RPMI7951 (cell line): Measurements from ENCODE around the gene LAMA5. TPM values are rescaled to one million over a fixed set of nuclear protein-coding genes. Genes with fewer than 3 reads are reported as not detected.

Experiments used
- DNase-seq: peaks from one replicate; pipeline ENCODE4 v3.0.0-alpha.2; 2012; ENCODE audit warnings: low read depth
- total RNA-seq: library from RNA; depleted of rRNA; stranded (reverse); fragments of >200 nt; shearing (Covaris generic); gene quantifications from 2 replicates; pipeline ENCODE4 v1.2.3, GENCODE V29; 2014

Gene LAMA5
- total RNA-seq, 1 experiment from 2014 or later: 36.6 TPM

- DNase-seq: no peak
Measured at GRCh38 chr20:62404112-62404665, 37.1 kb upstream of the LAMA5 start.

DNA sequence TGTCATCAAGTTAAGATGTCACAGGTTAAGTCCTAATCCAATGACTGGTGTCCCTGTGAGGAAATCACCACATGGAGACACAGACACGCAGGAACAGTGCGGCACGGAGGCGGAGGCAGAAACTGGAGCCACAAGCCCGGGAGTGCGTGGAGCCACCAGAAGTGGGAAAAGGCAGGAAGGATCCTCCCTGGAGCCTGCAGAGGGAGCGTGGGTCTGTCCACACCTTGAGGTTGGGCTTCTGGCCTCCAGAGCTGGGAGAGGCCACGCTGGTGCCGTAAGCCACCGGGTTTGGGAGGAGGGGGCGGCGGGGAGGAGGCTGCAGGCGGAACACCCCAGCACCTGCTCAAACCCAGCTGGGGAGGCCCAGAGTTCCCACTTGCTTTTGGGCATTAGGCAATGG, 36.2 kb upstream of the LAMA5 start:
- no peak for DNase-seq

DNA sequence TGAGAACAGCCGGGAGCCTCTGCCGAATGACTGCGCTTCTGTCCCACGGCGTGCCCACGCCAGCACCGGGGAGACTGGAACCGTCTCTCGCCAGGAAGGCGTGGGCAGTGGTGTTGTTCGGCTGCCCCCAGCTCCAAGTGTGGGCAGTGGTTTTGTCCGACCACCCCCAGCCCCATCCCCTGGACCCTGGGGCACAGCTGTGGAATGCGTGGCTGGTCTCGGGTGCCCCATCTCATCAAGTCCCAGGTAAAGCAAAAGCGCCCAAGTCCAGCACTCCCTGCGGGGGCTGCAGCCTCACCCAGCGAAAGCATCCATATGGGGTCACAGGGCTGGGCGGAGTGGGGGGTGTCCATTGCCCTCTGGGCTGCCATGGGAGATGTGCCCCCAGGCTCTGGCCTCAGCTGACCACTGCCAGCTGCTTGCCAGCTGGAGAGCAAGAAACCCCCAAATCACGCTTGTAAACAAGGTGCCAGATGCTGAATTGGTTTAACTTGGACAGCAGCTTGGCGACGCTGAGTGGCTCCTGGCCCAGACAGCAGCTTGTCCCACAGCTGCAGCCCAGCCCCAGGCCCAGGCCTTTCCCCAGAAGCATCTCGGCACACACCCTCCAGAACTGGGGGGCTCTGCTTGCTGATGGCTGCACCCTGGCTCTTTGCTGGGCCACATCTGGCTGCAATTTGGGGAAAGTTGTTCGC, 35.5 kb upstream of the LAMA5 start:
- DNase-seq: no peak

DNA sequence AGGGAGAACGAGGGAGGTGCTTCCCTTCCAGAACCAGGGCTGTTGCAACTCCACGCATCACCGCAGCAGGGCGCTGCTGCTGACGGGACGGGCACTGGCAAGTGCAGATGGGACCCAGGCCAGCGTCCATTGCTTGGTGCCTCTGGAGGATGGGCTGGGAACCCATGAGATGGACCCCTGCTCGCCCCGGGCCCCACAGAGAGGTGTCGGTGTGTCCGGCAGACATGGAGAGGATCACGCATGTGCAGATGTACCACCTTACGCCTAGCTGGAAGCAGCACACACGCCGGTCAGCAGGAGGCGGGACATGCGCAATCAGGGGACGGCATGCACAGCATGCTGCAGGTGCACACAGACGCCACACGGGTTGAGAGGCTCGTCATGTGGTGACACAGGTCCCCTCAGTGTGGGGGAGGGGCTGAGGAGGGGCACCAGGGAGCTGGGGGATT, 34.2 kb upstream of the LAMA5 start:
- no peak for DNase-seq

DNA sequence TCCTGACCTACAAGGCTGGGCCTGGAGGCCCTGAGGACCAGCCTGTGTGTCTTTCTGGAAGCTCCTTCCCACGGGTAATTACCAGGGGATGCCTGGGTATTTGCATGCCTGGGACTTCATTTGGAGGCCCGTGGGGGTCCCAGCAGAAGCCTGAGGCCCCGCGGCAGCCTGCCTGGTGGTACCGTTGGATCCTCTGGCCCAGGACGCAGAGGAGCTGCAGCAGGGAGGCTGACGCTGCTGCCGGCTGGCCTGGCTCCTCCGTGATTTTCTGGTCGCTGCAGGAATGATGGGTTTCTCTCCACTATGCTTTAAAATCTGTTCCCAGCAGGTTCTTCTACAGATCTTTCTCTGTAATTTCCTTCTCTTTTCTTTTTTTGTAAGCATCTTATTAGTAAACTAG, 33.4 kb upstream of the LAMA5 start:
- DNase-seq: no peak

- no peak for DNase-seq
Measured at GRCh38 chr20:62400021-62400420, 32.9 kb upstream of the LAMA5 start.

DNA sequence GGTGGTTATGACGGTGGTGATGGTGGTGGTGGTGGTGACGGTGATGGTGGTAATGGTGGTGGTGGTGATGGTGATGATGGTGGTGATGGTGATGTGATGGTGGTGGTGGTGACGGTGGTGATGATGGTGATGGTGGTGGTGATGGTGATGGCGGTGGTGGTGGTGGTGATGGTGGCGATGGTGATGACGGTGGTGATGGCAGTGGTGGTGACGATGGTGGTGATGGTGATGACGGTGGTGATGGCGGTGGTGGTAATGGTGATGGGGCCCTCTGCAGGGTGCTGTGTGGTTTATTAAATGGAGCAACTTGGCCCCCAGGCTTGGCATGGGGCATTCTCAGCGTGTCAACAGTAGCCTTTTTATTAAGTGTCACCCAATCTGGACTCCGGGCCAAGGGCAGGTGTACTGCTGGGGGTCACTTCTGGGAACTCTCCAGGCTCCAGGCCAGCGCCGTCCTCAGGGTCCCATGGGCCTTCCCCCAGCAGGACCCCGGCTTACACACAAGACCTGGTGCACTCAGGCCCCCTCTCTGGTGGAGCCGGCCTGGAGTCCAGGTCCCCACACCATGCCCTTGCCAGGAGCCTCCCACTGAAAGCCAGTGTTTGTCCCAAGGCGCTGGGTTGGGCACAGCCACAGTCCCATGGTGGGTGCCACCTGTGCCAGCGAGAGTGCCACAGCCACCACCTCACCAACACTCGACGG, 31.2 kb upstream of the LAMA5 start:
- DNase-seq: no peak

DNA sequence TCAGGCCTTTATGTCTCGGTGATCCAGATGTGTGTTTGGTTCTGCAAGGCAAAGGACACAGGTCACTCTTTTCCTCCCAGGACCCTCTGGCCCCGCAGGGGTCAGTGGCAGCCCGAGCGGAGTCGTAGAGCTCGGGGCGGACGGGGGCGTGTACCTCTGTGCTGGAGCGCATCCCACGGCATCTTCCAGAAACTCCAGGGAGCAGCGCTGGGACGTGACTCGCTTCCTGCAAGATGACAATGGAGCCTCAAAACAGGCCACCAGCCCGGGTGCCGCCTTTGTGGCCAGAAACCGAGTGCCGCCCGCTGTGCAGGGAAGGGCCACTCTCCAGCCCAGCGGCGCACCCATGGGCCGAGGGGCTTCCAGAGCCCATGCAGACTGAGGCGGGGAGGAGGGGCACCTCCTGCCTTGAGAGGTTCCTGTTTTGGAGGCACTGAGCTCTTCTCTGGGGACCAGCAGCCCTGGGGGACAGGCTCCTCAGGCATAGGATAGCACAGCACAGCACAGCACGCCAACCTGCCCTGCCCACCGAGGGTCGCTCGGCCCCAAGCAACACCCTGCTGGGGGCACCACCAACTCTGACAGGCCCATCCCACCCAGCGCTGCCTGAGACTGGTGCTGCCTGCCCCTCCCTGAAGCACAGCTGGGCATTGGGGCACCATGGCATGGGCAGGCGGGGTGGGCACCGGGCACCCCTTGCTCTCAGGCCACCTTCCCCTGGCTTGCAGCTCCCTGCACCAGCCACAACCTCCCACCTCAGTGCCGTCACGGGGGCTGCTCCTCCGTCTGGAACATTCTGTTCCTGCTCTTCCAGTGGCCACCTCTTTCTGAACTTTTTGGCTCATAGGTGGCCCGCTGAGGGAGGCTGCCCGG, 29.5 kb upstream of the LAMA5 start:
- no peak for DNase-seq

- no peak for DNase-seq
Measured at GRCh38 chr20:62395311-62396242, 28.5 kb upstream of the LAMA5 start.

DNA sequence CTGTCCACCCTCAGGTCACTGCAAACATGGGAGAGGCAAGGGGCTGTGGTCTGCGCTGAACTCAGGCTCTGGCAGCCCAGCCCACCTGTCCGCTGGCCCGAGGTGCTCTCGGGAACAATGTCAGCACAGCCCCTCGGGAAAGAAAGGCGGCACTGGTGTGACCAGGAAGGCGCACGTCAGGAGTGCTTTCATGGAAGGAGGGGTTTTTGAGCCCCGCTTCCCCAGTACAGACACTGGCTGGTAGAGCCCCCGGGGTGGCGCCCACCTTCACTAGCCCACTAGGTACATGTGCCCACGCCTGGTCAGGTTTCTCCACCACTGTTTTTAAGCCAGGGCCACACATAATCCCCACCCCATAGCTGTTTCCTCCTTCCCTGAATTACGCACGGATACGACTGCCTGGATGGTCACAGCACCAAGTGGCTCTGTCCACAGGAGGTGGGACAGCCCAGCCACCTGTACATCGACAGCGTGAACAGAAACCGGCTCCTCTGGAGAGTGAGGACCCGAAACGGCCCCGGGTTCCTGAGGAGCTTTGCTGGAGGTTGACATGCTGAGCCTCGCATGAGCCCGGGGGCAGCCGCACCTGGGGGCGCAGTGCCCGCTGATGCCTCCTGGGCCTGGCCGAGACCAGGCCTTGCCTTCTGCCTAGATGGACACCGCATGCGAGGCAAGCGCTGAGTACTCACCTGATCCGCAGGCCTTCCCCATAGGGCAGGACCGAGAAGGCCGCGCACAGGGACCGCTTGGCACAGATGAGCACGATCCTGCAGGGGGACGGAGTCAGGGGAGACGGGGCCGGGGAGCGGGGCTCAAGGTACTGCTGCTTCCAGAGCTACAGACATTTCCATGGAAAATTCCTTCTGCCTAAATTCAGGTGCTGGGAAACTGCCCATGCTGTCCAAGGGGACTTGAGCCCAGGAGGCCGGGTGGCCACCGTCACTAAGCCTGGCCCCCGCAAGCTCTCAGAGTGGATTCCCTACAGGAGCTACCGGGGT, 27.4 kb upstream of the LAMA5 start:
- DNase-seq: no peak

GRCh38 chr20:62393830-62394229, 26.7 kb upstream of the LAMA5 start:
- no peak for DNase-seq

DNA sequence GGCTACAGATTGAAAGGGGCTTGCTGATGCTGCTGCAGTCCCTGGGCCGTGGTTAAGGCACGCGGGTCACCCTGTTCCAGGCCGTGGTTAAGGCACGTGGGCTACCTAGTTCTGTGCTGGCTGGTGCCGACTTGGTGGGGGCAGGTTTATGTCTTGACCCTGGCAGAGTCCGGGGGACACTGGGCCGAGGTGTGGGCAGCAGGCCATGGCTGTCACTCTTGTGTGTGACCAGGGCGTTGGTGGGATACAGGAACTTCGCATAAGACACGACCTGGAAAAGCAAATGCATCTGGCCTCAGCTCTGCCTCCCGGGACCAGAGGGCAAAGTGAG, 26.2 kb upstream of the LAMA5 start:
- no peak for DNase-seq

GRCh38 chr20:62392621-62393334, 25.7 kb upstream of the LAMA5 start:
- no peak for DNase-seq

- DNase-seq: no peak
Measured at GRCh38 chr20:62392077-62392418, 24.9 kb upstream of the LAMA5 start.

- DNase-seq: no peak
Measured at GRCh38 chr20:62391165-62392076, 24.3 kb upstream of the LAMA5 start.

DNA sequence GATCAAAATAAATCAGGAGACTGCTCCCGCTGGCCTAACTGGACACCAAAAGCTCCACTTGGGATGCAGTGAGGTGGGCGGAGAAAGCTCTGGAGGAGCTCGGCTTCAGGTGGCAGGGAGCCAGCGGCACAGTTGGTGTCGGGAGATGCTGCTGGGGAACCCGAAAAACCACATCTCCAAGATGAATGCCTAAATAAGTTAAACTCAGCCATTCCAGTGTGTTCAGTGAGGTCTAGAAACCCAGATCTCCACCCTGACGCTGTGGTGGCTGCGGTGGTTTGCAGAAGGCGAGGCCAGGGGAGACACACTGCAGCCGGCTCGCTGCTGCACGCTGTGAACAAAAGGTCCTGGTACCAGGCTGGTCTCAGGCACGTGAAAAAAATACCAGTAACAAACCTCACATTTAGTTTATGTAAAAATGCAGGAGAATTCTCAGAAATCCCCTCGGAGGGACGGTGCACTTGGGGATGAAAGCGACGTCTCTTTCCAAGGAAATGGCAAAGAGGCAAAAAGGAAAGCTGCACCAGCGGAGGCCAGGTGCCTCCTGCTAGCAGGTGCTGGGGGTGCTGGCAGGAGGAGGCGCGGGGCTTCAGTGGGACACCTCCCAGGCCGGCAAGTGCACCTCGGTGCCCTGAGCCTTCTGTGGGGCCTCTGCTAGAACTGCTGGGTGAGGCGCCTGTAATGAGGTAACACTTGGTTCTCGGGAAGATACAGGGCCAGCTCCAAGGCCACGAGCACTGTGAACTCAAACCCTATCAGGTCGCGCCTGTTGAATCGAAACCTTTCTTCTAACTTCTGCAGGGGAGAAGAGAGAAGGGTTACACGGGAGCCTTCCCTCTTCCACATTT, 23.4 kb upstream of the LAMA5 start:
- no peak for DNase-seq

GRCh38 chr20:62389601-62390087, 22.5 kb upstream of the LAMA5 start:
- DNase-seq: no peak
